ENCODE measurements around the gene TMEM231.

GRCh38 chr16:75566040-75566757 lies 10.1 kb upstream of the TMEM231 start, which contains the start of gene GABARAPL2:
- no peak for TF ChIP-seq CTCF (IDR thresholded peaks at IDR 0.05)
- TF ChIP-seq POLR2A (IDR thresholded peaks at IDR 0.05) = peak; percentile 70 to 88

All from uterus (tissue), 2 donors.